PC-9 (cell line): ENCODE measurements around the gene ALDH18A1. TPM values are rescaled to one million over a fixed set of nuclear protein-coding genes. Genes with fewer than 3 reads are reported as not detected.

Source experiments
- BruUV-seq: library from RNA; stranded (reverse); fragments of 400-500 nt; replicated peaks from 2 replicates; lab custom pipeline; 2021; lab: Mats Ljungman, UMichigan
- CTCF ChIA-PET: fragments of 300-600 bp; sonication (Branson Sonifier 250); formaldehyde crosslinking; loops from one replicate; lab custom pipeline; 2022; ENCODE audit warnings: antibody characterized with exemption; lab: Charles Lee
- POLR2A ChIA-PET: fragments of 300-600 bp; sonication (Branson Sonifier 250); formaldehyde crosslinking; loops from one replicate; lab custom pipeline; 2022; ENCODE audit warnings: antibody characterized with exemption; ENCODE audit not compliant: unreplicated experiment; lab: Charles Lee
- DNase-seq, 2 experiments: peaks; one replicate each; pipeline versions ENCODE4 v3.0.0 to v3.0.0-alpha.2; 2015 to 2022; ENCODE audit warnings: mixed read lengths in 1 of 2
- H2AFZ ChIP-seq: fragments of 200-600 bp; sonication (generic); 2 replicates; pipeline ENCODE4 v1.8.1; 2017; ENCODE audit warnings: antibody characterized with exemption
- H3F3A ChIP-seq: fragments of 200-600 bp; sonication (generic); 2 replicates; pipeline ENCODE4 v1.8.1; 2017; ENCODE audit warnings: antibody characterized with exemption, mild to moderate bottlenecking, low read depth; ENCODE audit not compliant: insufficient read depth
- H3K27ac ChIP-seq: fragments of 200-600 bp; sonication (generic); 2 replicates; pipeline ENCODE4 v1.6.1; 2016; ENCODE audit warnings: mixed run types
- H3K27me3 ChIP-seq: fragments of 200-600 bp; sonication (generic); 2 replicates; pipeline ENCODE4 v1.6.1; 2016; ENCODE audit warnings: low read depth, mixed run types; ENCODE audit not compliant: insufficient read depth
- H3K36me3 ChIP-seq: fragments of 200-600 bp; sonication (generic); 2 replicates; pipeline ENCODE4 v1.6.1; 2016; ENCODE audit warnings: low read depth, mixed run types
- H3K4me1 ChIP-seq: fragments of 200-600 bp; sonication (generic); replicated peaks from 2 replicates; pipeline ENCODE4 v1.6.1; 2016; ENCODE audit warnings: mixed run types; ENCODE audit not compliant: insufficient read depth
- H3K4me2 ChIP-seq: fragments of 200-600 bp; sonication (generic); 2 replicates; pipeline ENCODE4 v1.6.1; 2017; ENCODE audit warnings: mixed run types
- H3K4me3 ChIP-seq: fragments of 200-600 bp; sonication (generic); 2 replicates; pipeline ENCODE4 v1.6.1; 2016; ENCODE audit warnings: mixed run types
- H3K79me2 ChIP-seq: fragments of 200-600 bp; sonication (generic); 2 replicates; pipeline ENCODE4 v1.6.1; 2017; ENCODE audit warnings: low read depth, mixed run types
- H3K9me2 ChIP-seq: fragments of 200-600 bp; sonication (generic); 2 replicates; pipeline ENCODE4 v1.8.1; 2017; ENCODE audit warnings: mild to moderate bottlenecking; ENCODE audit not compliant: insufficient read depth
- H3K9me3 ChIP-seq: fragments of 200-600 bp; sonication (generic); 2 replicates; pipeline ENCODE4 v1.8.1; 2016; ENCODE audit warnings: low read depth; ENCODE audit not compliant: insufficient read depth
- H4K20me1 ChIP-seq: fragments of 200-600 bp; sonication (generic); 2 replicates; pipeline ENCODE4 v1.8.1; 2017; ENCODE audit not compliant: insufficient read depth
- EZH2 ChIP-seq: fragments of 200-600 bp; sonication (generic); IDR thresholded peaks from 2 replicates; pipeline ENCODE4 v1.8.0; 2017; ENCODE audit warnings: antibody characterized with exemption, low read depth
- intact Hi-C: fragments of 100-400 bp; cut with micrococcal nuclease; formaldehyde crosslinking; loops from one replicate; pipeline ENCODE4 v1.10.0; 2022; ENCODE audit not compliant: unreplicated experiment
- total RNA-seq: library from RNA; stranded (reverse); gene quantifications from 2 replicates; pipeline ENCODE4 v1.2.3, GENCODE V29; 2021
- TF ChIP-seq, protein P1 (sequence below): fragments of 200-600 bp; sonication (generic); conservative IDR thresholded peaks from 2 replicates; pipeline ENCODE4 v1.6.1; 2017; ENCODE audit warnings: mixed run types, antibody characterized with exemption, mild to moderate bottlenecking, moderate library complexity

Gene ALDH18A1
- total RNA-seq, 1 experiment from 2014 or later: 35.3 TPM

DNA sequence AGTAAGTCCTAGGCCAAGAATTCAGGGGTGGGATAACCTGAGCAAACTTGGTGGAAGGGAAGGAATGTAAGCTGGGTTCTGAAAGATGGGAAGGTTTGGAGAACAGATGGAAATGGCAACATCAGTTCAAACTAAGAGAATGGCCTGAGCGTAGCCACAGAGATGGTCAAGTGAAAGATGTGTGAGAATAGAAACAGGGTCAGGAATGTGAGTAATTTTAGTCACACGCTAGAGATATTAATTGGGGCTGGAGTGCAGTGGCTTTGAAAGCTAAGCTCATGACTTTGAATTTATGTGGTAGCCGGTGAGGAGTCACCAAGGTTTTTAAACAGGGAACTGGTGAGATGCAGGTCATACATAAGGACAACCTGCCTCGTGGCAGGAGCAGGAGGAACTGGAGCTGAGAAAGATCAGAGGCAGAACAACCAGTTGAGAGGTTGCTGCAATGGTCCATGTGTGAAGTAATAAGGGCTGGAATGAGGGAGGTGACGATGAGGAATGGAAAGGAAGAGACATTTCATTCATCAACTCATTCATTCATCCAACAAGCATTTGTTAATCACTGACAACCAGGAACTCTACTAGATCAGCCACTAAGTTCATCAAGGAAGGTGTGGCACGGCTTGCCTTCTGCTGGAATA is 82.4 kb downstream of the ALDH18A1 start:
- TF ChIP-seq, protein P1, sequence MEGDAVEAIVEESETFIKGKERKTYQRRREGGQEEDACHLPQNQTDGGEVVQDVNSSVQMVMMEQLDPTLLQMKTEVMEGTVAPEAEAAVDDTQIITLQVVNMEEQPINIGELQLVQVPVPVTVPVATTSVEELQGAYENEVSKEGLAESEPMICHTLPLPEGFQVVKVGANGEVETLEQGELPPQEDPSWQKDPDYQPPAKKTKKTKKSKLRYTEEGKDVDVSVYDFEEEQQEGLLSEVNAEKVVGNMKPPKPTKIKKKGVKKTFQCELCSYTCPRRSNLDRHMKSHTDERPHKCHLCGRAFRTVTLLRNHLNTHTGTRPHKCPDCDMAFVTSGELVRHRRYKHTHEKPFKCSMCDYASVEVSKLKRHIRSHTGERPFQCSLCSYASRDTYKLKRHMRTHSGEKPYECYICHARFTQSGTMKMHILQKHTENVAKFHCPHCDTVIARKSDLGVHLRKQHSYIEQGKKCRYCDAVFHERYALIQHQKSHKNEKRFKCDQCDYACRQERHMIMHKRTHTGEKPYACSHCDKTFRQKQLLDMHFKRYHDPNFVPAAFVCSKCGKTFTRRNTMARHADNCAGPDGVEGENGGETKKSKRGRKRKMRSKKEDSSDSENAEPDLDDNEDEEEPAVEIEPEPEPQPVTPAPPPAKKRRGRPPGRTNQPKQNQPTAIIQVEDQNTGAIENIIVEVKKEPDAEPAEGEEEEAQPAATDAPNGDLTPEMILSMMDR: no peak
- no peak for TF ChIP-seq EZH2
- ChIA-PET CTCF (no interaction called here), POLR2A (no interaction called here)
- Histone ChIP-seq H3K9me3 (no peaks in the 10 kb centered on the region), H4K20me1 (no peaks in the 10 kb centered on the region), H2AFZ (no peak overlapping the region), H3K4me3 (no peak overlapping the region), H3F3A (no peaks in the 10 kb centered on the region), H3K4me1 (no peaks in the 10 kb centered on the region), H3K27ac (no peak overlapping the region), H3K4me2 (no peak overlapping the region), H3K79me2 (no peaks in the 10 kb centered on the region), H3K36me3 (no peaks in the 10 kb centered on the region), H3K27me3 (no peaks in the 10 kb centered on the region), H3K9me2 (no peaks in the 10 kb centered on the region)
- no peak for DNase-seq
- BruUV-seq: no TSS peak
- intact Hi-C loops: no loop called here

DNA sequence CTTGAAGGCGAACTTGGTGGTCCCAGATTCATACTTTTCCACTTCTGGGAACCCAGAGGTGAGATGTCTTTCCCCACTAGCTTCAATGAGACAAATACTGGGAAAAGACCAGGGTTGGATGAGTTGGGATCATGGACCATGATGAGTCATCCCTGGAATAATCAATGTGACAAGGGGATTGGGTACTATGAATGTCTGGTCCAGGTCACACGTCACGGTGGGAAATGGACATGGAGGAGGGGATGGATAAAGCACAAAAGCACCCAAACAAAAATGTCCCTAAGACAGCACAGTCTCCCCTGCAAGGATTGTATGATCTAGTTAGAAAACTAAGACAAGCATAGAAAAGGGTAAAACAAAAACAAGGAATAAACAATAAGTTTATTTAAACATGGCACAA is 83.0 kb downstream of the ALDH18A1 start:
- no peaks in the 10 kb centered on the region for H3K9me3 ChIP-seq
- no peak for DNase-seq
- no peak overlapping the region for H2AFZ ChIP-seq
- H3F3A ChIP-seq: no peaks in the 10 kb centered on the region
- H3K9me2 ChIP-seq: no peaks in the 10 kb centered on the region
- H3K27ac ChIP-seq: no peak overlapping the region
- ChIA-PET POLR2A (no interaction called here), CTCF (no interaction called here)
- no peaks in the 10 kb centered on the region for H3K27me3 ChIP-seq
- intact Hi-C loops: no loop called here
- no peak overlapping the region for H3K4me2 ChIP-seq
- no peaks in the 10 kb centered on the region for H3K79me2 ChIP-seq
- TF ChIP-seq, protein P1: no peak
- no peak for TF ChIP-seq EZH2
- BruUV-seq: no TSS peak
- no peak overlapping the region for H3K4me3 ChIP-seq
- no peaks in the 10 kb centered on the region for H3K36me3 ChIP-seq
- H4K20me1 ChIP-seq: no peaks in the 10 kb centered on the region
- H3K4me1 ChIP-seq: no peaks in the 10 kb centered on the region

DNA sequence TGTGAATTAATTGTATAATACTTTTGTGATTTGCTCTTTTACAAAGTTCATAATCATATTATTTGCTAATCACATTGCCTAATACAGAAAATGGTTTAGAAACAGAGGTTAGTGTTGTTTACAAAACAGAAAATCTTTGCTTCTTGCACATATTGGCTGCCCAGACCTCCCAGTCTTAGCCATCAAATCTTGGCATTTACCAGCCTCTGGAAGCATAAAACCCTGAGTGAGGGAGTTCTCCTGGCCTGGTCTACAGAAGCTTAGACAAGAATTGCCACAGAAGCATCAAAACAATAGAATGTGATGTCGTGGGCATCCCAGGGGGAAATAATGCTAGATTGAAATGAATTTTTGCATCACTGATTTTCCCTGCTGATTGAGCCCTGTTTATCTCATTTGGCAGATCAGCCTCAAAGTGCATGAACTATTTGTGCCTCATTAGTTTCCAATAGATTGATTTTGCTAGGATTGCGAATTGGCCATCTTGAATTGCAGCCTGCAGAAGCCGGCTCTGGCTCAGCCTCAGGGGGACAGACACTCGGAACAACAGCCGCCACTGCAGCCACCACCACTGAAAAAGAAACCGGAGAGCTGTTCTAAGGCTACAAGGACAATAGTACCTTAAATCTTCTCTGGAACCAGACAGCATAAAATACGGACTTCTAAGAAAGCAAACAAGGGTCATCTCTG is 84.2 kb downstream of the ALDH18A1 start:
- Histone ChIP-seq H3K4me3 (no peak overlapping the region), H3K36me3 (no peaks in the 10 kb centered on the region), H3K79me2 (no peaks in the 10 kb centered on the region), H3K4me2 (no peak overlapping the region), H3F3A (no peaks in the 10 kb centered on the region), H2AFZ (no peak overlapping the region), H3K9me3 (no peaks in the 10 kb centered on the region), H4K20me1 (no peaks in the 10 kb centered on the region), H3K4me1 (no peaks in the 10 kb centered on the region), H3K27ac (no peak overlapping the region), H3K27me3 (no peaks in the 10 kb centered on the region), H3K9me2 (no peaks in the 10 kb centered on the region)
- TF ChIP-seq EZH2: no peak
- TF ChIP-seq, protein P1: no peak
- no peak for DNase-seq
- POLR2A ChIA-PET: no interaction called here
- intact Hi-C loops: no loop called here
- CTCF ChIA-PET: no interaction called here
- no TSS peak for BruUV-seq
